ENCODE data around the gene CTDP1. TPM values are rescaled to one million over a fixed set of nuclear protein-coding genes. Genes with fewer than 3 reads are reported as not detected.
A peak's percentile ranks its signal among the peaks of the same experiment; 100 is the strongest.

Gene CTDP1
- polyA plus RNA-seq, 1 experiment: 12.9 TPM

- Histone ChIP-seq H3K4me3 (ENCODE audit: low read depth, low read length) (no peak overlapping the region), H3K36me3 (ENCODE audit: control insufficient read depth, insufficient read depth, low read length) (no peaks in the 10 kb centered on the region), H3K27me3 (ENCODE audit: control insufficient read depth, insufficient read depth, low read length) (peaks cover 3% of the 10 kb centered on the region)
- CTCF ChIA-PET: interaction anchor here (1.6 kb wide), 1 partner anchor 14 kb away, joined by 7 read pairs; no protein-coding TSS in a partner anchor
- no peak for TF ChIP-seq CTCF (IDR thresholded peaks at IDR 0.05; ENCODE audit: insufficient read depth, low read depth, low read length)
- DNase-seq (ENCODE audit: low read depth): no peak
- POLR2A ChIA-PET: no interaction called here
These were observed 21.2 kb upstream of the CTDP1 start for GRCh38 chr18:79658366-79658765.

GRCh38 chr18:79659733-79660132 is 19.9 kb upstream of the CTDP1 start:
- DNase-seq (ENCODE audit: low read depth): no peak
- H3K27me3 ChIP-seq (ENCODE audit: control insufficient read depth, insufficient read depth, low read length): peaks cover 3% of the 10 kb centered on the region
- no peaks in the 10 kb centered on the region for H3K36me3 ChIP-seq (ENCODE audit: control insufficient read depth, insufficient read depth, low read length)
- ChIA-PET POLR2A (no interaction called here), CTCF (interaction anchor here (1.5 to 1.7 kb wide), 2 partner anchors 15 to 279 kb away, joined by 4 to 7 read pairs; no protein-coding TSS in a partner anchor)
- H3K4me3 ChIP-seq (ENCODE audit: low read depth, low read length): no peak overlapping the region
- no peak for TF ChIP-seq CTCF (IDR thresholded peaks at IDR 0.05; ENCODE audit: insufficient read depth, low read depth, low read length)

- Histone ChIP-seq H3K27me3 (ENCODE audit: control insufficient read depth, insufficient read depth, low read length) (peaks cover 2% of the 10 kb centered on the region), H3K36me3 (ENCODE audit: control insufficient read depth, insufficient read depth, low read length) (no peaks in the 10 kb centered on the region), H3K4me3 (ENCODE audit: low read depth, low read length) (no peak overlapping the region)
- no peak for DNase-seq (ENCODE audit: low read depth)
- ChIA-PET POLR2A (no interaction called here), CTCF (no interaction called here)
- TF ChIP-seq CTCF (IDR thresholded peaks at IDR 0.05; ENCODE audit: insufficient read depth, low read depth, low read length): no peak
These were observed 17.6 kb upstream of the CTDP1 start for GRCh38 chr18:79662034-79662433.

GRCh38 chr18:79662439-79662838 is 17.2 kb upstream of the CTDP1 start:
- DNase-seq (ENCODE audit: low read depth): no peak
- H3K36me3 ChIP-seq (ENCODE audit: control insufficient read depth, insufficient read depth, low read length): no peaks in the 10 kb centered on the region
- TF ChIP-seq CTCF (IDR thresholded peaks at IDR 0.05; ENCODE audit: insufficient read depth, low read depth, low read length): no peak
- H3K27me3 ChIP-seq (ENCODE audit: control insufficient read depth, insufficient read depth, low read length): peaks cover 2% of the 10 kb centered on the region; the same call in 1 of the 2 replicates
- no peak overlapping the region for H3K4me3 ChIP-seq (ENCODE audit: low read depth, low read length)
- POLR2A ChIA-PET: no interaction called here
- CTCF ChIA-PET: no interaction called here

- H3K27me3 ChIP-seq (ENCODE audit: control insufficient read depth, insufficient read depth, low read length): 0 out of 2 replicates have a peak, but pooled peaks cover 2% of the 10 kb centered on the region
- H3K36me3 ChIP-seq (ENCODE audit: control insufficient read depth, insufficient read depth, low read length): no peaks in the 10 kb centered on the region
- H3K4me3 ChIP-seq (ENCODE audit: low read depth, low read length): no peak overlapping the region
- peak; percentile 54 for DNase-seq (ENCODE audit: low read depth)
- ChIA-PET POLR2A (interaction anchor here (0.7 kb wide), 2 partner anchors 11 to 272 kb away, joined by 3 to 5 read pairs; no protein-coding TSS in a partner anchor), CTCF (interaction anchor here (1.0 to 1.2 kb wide), 2 partner anchors 8 to 134 kb away, joined by 3 read pairs; no protein-coding TSS in a partner anchor)
- TF ChIP-seq CTCF (IDR thresholded peaks at IDR 0.05; ENCODE audit: insufficient read depth, low read depth, low read length): no peak
These were observed 15.0 kb upstream of the CTDP1 start for GRCh38 chr18:79664525-79665125.
